ENCODE measurements around the gene TRIM60. TPM values are rescaled to one million over a fixed set of nuclear protein-coding genes. Genes with fewer than 3 reads are reported as not detected.
"Not testable (repeated sequence)": the region's sequence is repeated elsewhere in the genome, so short reads cannot be mapped to it uniquely, and the experiment has no call there.

The TRIM60 gene
- polyA plus RNA-seq, 3 donors = 0.07 to 0.11 TPM; not detected in 1

GRCh38 chr4:165052627-165053026 lies 20.8 kb downstream of the TRIM60 start:
- no peak for DNase-seq (ENCODE audit: low read depth in 3 of 3, low spot score in 2 of 3)

GRCh38 chr4:165053645-165054044 lies 21.8 kb downstream of the TRIM60 start, which contains the start of gene TRIM75:
Gene TRIM75, plus strand, starts transcription at chr4:165053866. Its CDS starts 5,282 bp downstream, at chr4:165059148.
- no peak for DNase-seq (ENCODE audit: low read depth in 3 of 3, low spot score in 2 of 3)

GRCh38 chr4:165055601-165056000 lies 23.8 kb downstream of the TRIM60 start:
- no peak for DNase-seq (ENCODE audit: low read depth in 3 of 3, low spot score in 2 of 3)

- no peak for DNase-seq (ENCODE audit: low read depth in 3 of 3, low spot score in 2 of 3)
These were observed 26.9 kb downstream of the TRIM60 start for GRCh38 chr4:165058666-165059065.

- DNase-seq (ENCODE audit: low read depth in 3 of 3, low spot score in 2 of 3) = no peak
These were observed 27.6 kb downstream of the TRIM60 start for GRCh38 chr4:165059386-165059785.

GRCh38 chr4:165060938-165061337 lies 29.1 kb downstream of the TRIM60 start:
- DNase-seq (ENCODE audit: low read depth in 3 of 3, low spot score in 2 of 3) = no peak

- no peak for DNase-seq (ENCODE audit: low read depth in 3 of 3, low spot score in 2 of 3)
These were observed 38.8 kb downstream of the TRIM60 start for GRCh38 chr4:165070560-165070959.

- DNase-seq (ENCODE audit: low read depth in 3 of 3, low spot score in 2 of 3) = not testable (repeated sequence)
These were observed 41.5 kb downstream of the TRIM60 start for GRCh38 chr4:165073346-165073745.

GRCh38 chr4:165077034-165077578 lies 45.3 kb downstream of the TRIM60 start:
- no peak for DNase-seq (ENCODE audit: low read depth in 3 of 3, low spot score in 2 of 3)

GRCh38 chr4:165079476-165079875 lies 47.7 kb downstream of the TRIM60 start:
- DNase-seq (ENCODE audit: low read depth in 3 of 3, low spot score in 2 of 3) = no peak

- not testable (repeated sequence) for DNase-seq (ENCODE audit: low read depth in 3 of 3, low spot score in 2 of 3)
These were observed 53.0 kb downstream of the TRIM60 start for GRCh38 chr4:165084787-165085186.

- DNase-seq (ENCODE audit: low read depth in 3 of 3, low spot score in 2 of 3) = no peak
These were observed 54.1 kb downstream of the TRIM60 start for GRCh38 chr4:165085946-165086345.

- no peak for DNase-seq (ENCODE audit: low read depth in 3 of 3, low spot score in 2 of 3)
These were observed 56.6 kb downstream of the TRIM60 start for GRCh38 chr4:165088366-165088765.

Other genes starting within 250 kb of the TRIM60 start
- gene APELA, start 154.8 kb upstream of the TRIM60 start, polyA plus RNA-seq (ENCODE audit: insufficient read length in 3 of 3) = 10 to 100 TPM; 10.7 to 13.6 (median 11.8) TPM
- gene TRIM61, start 54.3 kb upstream of the TRIM60 start, polyA plus RNA-seq (ENCODE audit: insufficient read length in 3 of 3) = 1 to 10 TPM; 2.2 to 4.3 (median 3.8) TPM
- not detected for gene TRIM75, start 21.9 kb downstream of the TRIM60 start, polyA plus RNA-seq (ENCODE audit: insufficient read length in 3 of 3)
- 10 to 100 TPM; 33.7 to 39.0 (median 35.8) TPM for gene TMEM192, start 80.9 kb downstream of the TRIM60 start, polyA plus RNA-seq (ENCODE audit: insufficient read length in 3 of 3)
- 10 to 100 TPM; 24.8 to 26.9 (median 25.8) TPM for gene KLHL2, start 175.6 kb downstream of the TRIM60 start, polyA plus RNA-seq (ENCODE audit: insufficient read length in 3 of 3)

Data from right renal cortex interstitium (tissue), 3 donors.